GM19467 (cell line): ENCODE data around the gene TMA7.

ENCODE experiments used
- ATAC-seq: cut with Tn5 transposase; IDR thresholded peaks from one replicate; pipeline ENCODE4 v1.9.1; 2021; ENCODE audit warnings: mild to moderate bottlenecking, moderate library complexity; ENCODE audit not compliant: unreplicated experiment

TMA7 gene

DNA sequence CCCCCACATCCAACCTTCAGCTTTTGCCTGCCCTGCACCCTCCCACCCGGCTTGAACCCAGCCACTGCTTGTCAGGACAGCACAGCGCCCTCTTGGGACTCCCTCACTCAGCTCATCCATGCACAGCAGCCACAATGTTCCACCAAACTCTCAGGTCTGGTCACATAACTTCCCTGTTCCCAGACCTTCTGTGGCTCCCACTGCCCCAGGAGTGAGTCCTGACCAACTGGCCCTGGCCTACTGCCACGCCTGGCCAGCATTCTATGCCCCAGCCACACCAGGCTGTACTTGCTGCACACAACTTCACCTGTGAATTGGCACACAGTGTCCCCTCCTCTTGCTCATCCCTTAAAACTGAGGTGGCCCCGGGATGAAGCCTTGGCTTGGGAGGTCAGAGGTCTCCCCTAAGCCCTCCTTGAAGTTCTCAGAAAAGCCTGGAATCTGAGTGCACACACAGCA is 31.2 kb upstream of the TMA7 start:
- ATAC-seq: no peak

GRCh38 chr3:48409291-48410201 is 30.5 kb upstream of the TMA7 start:
- ATAC-seq: no peak

GRCh38 chr3:48410205-48411040 is 29.6 kb upstream of the TMA7 start:
- ATAC-seq: no peak

GRCh38 chr3:48411041-48411588 is 28.9 kb upstream of the TMA7 start:
- no peak for ATAC-seq

- ATAC-seq: no peak
Observed at GRCh38 chr3:48411606-48412374, 28.3 kb upstream of the TMA7 start.

- no peak for ATAC-seq
Observed at GRCh38 chr3:48412375-48413001, 27.6 kb upstream of the TMA7 start.

GRCh38 chr3:48413086-48413485 is 27.0 kb upstream of the TMA7 start:
- no peak for ATAC-seq

- no peak for ATAC-seq
Observed at GRCh38 chr3:48413611-48414010, 26.4 kb upstream of the TMA7 start.

- ATAC-seq: no peak
Observed at GRCh38 chr3:48414376-48415250, 25.4 kb upstream of the TMA7 start.

DNA sequence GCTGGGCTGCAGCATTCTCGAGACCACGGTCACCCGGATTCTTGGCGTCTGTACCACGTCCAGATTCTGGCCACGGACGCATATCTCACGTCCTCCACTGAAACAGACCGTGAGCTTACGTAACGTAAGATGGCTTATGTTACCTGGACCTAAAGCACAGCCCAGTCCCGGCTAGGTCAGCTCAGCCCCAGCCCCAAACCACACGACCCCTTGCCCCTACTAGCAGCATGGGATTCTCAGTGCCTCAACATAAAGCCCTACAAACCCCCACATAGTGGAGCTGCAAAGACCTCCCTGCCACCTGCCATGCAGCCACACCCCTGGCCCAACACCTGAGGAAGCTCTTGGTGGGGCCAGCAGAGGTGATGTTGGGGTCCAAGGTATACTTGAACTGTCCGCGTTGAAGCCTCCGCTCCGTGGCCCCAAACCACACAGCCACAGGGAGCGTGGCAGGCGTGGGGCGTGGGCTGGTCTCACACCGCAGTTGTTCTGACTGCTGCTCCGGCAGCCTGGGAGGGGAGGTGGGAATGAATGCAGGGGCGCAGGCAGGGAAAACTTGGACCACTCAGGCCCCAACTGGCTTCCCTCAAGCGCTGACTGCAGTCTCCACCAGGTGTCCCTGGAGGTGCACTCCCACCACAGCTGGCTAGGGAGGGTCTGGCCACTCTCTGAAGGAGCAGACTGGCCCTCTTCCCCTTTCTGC is 24.7 kb upstream of the TMA7 start:
- ATAC-seq: no peak

- no peak for ATAC-seq
Observed at GRCh38 chr3:48416091-48416505, 24.0 kb upstream of the TMA7 start.

- no peak for ATAC-seq
Observed at GRCh38 chr3:48416546-48416945, 23.5 kb upstream of the TMA7 start.

GRCh38 chr3:48417529-48418108 is 22.4 kb upstream of the TMA7 start:
- no peak for ATAC-seq

GRCh38 chr3:48418140-48418539 is 21.9 kb upstream of the TMA7 start:
- no peak for ATAC-seq

DNA sequence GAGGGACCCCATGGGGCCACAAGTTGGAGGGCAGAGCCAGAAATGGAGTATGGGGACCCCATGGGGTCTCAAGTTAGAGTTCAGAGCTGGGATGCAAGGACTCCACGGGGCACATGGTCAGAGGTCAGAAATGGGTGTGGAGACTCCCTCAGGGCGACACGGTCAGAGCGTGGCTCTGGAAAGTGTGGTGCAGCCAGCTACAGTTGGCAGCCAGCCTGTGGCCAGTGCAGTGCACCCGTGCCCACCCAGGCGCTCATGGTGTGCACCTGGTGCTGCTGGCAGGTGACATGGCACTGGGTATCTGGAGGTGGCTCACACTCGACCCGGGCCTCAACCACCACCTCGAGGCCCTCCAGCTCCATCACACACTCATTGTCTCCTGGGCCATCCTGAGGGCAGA is 21.4 kb upstream of the TMA7 start:
- no peak for ATAC-seq

- ATAC-seq: no peak
Observed at GRCh38 chr3:48419149-48419548, 20.9 kb upstream of the TMA7 start.

- no peak for ATAC-seq
Observed at GRCh38 chr3:48419597-48419996, 20.5 kb upstream of the TMA7 start.

GRCh38 chr3:48420561-48420960 is 19.5 kb upstream of the TMA7 start:
- ATAC-seq: no peak
